MM.1S (cell line): ENCODE results near the gene CMC1.

Experiments
- DNase-seq: peaks from one replicate; pipeline ENCODE4 v3.0.0-alpha.2; 2015
- H2AFZ ChIP-seq: fragments of 300-600 bp; sonication (generic); 2 replicates; pipeline ENCODE4 v1.6.0; 2016; ENCODE audit warnings: antibody characterized with exemption, low read length
- H3F3A ChIP-seq: fragments of 300-600 bp; sonication (generic); 2 replicates; pipeline ENCODE4 v1.6.1; 2016; ENCODE audit warnings: mild to moderate bottlenecking, antibody characterized with exemption, low read length, moderate library complexity, mixed read lengths; ENCODE audit not compliant: insufficient read depth
- H3K27ac ChIP-seq: fragments of 300-600 bp; sonication (generic); 2 replicates; pipeline ENCODE4 v1.5.1; 2016; ENCODE audit warnings: mild to moderate bottlenecking, low read length
- H3K27me3 ChIP-seq: fragments of 300-600 bp; sonication (generic); replicated peaks from 2 replicates; pipeline ENCODE4 v1.6.0; 2016; ENCODE audit warnings: low read length; ENCODE audit not compliant: insufficient read depth
- H3K36me3 ChIP-seq: fragments of 300-600 bp; sonication (generic); replicated peaks from 2 replicates; pipeline ENCODE4 v1.6.1; 2016; ENCODE audit warnings: mild to moderate bottlenecking, low read length, mixed read lengths; ENCODE audit not compliant: insufficient read depth
- H3K4me1 ChIP-seq: fragments of 300-600 bp; sonication (generic); 2 replicates; pipeline ENCODE4 v1.6.1; 2016; ENCODE audit warnings: low read length, mixed read lengths
- H3K4me2 ChIP-seq: fragments of 300-600 bp; sonication (generic); 2 replicates; pipeline ENCODE4 v1.6.0; 2016; ENCODE audit warnings: low read depth, low read length
- H3K4me3 ChIP-seq: fragments of 300-600 bp; sonication (generic); 2 replicates; pipeline ENCODE4 v1.5.1; 2016; ENCODE audit warnings: low read length, mixed read lengths
- H3K79me2 ChIP-seq: fragments of 300-600 bp; sonication (generic); 2 replicates; pipeline ENCODE4 v1.6.1; 2016; ENCODE audit warnings: mixed run types, low read length, mixed read lengths
- H3K9ac ChIP-seq: fragments of 300-600 bp; sonication (generic); 2 replicates; pipeline ENCODE4 v1.6.1; 2016; ENCODE audit warnings: low read length, mixed read lengths
- H3K9me2 ChIP-seq: fragments of 300-600 bp; sonication (generic); replicated peaks from 2 replicates; pipeline ENCODE4 v1.6.1; 2016; ENCODE audit warnings: mild to moderate bottlenecking, low read length, mixed read lengths; ENCODE audit not compliant: insufficient read depth
- H3K9me3 ChIP-seq: fragments of 300-600 bp; sonication (generic); replicated peaks from 2 replicates; pipeline ENCODE4 v1.6.1; 2016; ENCODE audit warnings: mild to moderate bottlenecking, low read length, mixed read lengths; ENCODE audit not compliant: insufficient read depth
- H4K20me1 ChIP-seq: fragments of 300-600 bp; sonication (generic); 2 replicates; pipeline ENCODE4 v1.6.1; 2016; ENCODE audit warnings: mild to moderate bottlenecking, low read length, moderate library complexity, mixed read lengths; ENCODE audit not compliant: insufficient read depth
- CTCF ChIP-seq: fragments of 300-600 bp; sonication (generic); IDR thresholded peaks from 2 replicates; pipeline ENCODE4 v1.5.1; 2016; ENCODE audit warnings: antibody characterized with exemption, low read length, mixed read lengths
- EZH2 ChIP-seq: fragments of 300-600 bp; sonication (generic); optimal IDR thresholded peaks from 2 replicates; pipeline ENCODE3; 2017; ENCODE audit warnings: low read depth, mild to moderate bottlenecking, antibody characterized with exemption, low read length, mixed read lengths
- EZH2phosphoT487 ChIP-seq: fragments of 300-600 bp; sonication (generic); IDR thresholded peaks from 2 replicates; pipeline ENCODE4 v1.6.1; 2018; ENCODE audit warnings: antibody characterized with exemption, low read length

CMC1 gene

DNA sequence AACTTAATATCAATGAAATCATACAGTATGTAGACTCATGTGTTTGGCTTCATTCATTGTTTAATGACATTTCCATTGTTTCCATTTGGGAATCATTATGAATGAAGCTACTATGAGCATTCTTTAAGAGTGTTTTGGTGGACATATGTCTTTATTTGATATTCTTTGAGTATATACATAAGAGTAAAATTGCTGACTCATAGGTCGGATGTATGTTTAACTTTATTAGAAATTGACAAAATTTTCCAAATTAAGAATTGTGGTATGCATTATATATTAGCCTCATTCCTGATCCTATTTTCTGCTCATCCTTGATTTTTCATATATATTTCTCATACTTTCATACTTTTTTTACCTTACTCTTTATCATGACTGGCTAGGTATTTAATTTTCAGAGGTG is 28.7 kb upstream of the CMC1 start:
- no peaks in the 10 kb centered on the region for H3K9me3 ChIP-seq
- no peaks in the 10 kb centered on the region for H3K9me2 ChIP-seq
- TF ChIP-seq EZH2phosphoT487 (no peak), CTCF (no peak), EZH2 (no peak)
- no peaks in the 10 kb centered on the region for H3K27me3 ChIP-seq
- H3K4me2 ChIP-seq: no peak overlapping the region
- H3K36me3 ChIP-seq: no peaks in the 10 kb centered on the region; the same call in 1 of the 2 replicates
- H3K4me1 ChIP-seq: no peaks in the 10 kb centered on the region
- no peak for DNase-seq
- no peak overlapping the region for H3K4me3 ChIP-seq
- no peak overlapping the region for H3K27ac ChIP-seq
- no peak overlapping the region for H3K9ac ChIP-seq
- no peak overlapping the region for H2AFZ ChIP-seq
- no peaks in the 10 kb centered on the region; the same call in 1 of the 2 replicates for H4K20me1 ChIP-seq
- no peaks in the 10 kb centered on the region for H3F3A ChIP-seq
- H3K79me2 ChIP-seq: no peaks in the 10 kb centered on the region

GRCh38 chr3:28215407-28215806 is 26.0 kb upstream of the CMC1 start:
- no peaks in the 10 kb centered on the region for H3K27me3 ChIP-seq

DNA sequence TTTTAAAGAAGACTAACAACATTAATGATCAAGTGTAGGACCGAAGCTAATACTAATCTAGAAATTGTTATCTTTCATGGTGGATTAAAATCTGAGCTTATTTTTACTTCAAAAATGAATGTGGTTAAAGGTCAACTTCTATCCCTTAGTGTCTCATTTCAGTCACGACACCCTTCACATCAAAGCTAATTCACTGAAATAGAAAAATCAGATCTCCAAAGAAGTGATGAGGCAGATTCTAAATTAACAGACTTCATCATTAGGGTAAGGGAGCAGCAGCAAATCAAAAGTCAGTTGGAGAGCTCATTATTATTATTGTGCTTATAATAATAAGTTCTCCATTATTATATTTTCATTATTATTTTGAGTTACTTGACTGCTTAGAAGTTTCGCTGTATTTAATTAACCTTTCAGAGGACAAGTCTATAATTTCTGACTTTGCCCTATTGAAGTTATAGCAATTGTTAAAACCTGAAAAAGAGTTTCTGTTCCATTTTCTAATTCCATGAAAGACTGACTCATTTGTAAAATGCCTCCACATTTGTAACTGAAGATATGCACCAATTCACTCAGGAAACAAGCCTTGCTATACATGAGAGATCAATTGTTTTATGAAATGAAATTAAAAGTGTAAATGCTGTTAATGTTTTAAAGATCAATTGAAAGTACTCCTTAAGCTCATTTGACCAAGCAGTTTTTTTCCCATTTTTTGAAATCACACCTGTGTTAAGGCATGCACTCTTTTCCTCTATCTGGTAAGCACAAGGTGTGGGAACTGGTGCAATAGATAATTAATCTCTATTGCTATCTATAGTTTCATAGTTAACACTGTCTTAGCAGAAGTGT is 23.1 kb upstream of the CMC1 start:
- Histone ChIP-seq H3K36me3 (no peaks in the 10 kb centered on the region), H3K9me3 (no peaks in the 10 kb centered on the region), H3K9me2 (no peaks in the 10 kb centered on the region), H3K9ac (no peak overlapping the region), H4K20me1 (no peaks in the 10 kb centered on the region), H2AFZ (no peak overlapping the region), H3K79me2 (no peaks in the 10 kb centered on the region), H3K4me3 (no peak overlapping the region), H3K4me1 (no peaks in the 10 kb centered on the region), H3K27ac (no peak overlapping the region), H3K4me2 (no peak overlapping the region), H3F3A (no peaks in the 10 kb centered on the region), H3K27me3 (no peaks in the 10 kb centered on the region)
- DNase-seq: no peak
- no peak for TF ChIP-seq EZH2
- TF ChIP-seq EZH2phosphoT487: no peak
- TF ChIP-seq CTCF: no peak

More at GRCh38 chr3:28215407-28215806, 26.0 kb upstream of the CMC1 start:
- no peaks in the 10 kb centered on the region for H3K4me1 ChIP-seq
- H3K9me3 ChIP-seq: no peaks in the 10 kb centered on the region
- H3K9me2 ChIP-seq: no peaks in the 10 kb centered on the region
- no peaks in the 10 kb centered on the region for H3F3A ChIP-seq
- H3K79me2 ChIP-seq: no peaks in the 10 kb centered on the region
- H2AFZ ChIP-seq: no peak overlapping the region
- no peak overlapping the region for H3K4me3 ChIP-seq
- no peak overlapping the region for H3K27ac ChIP-seq
- H3K9ac ChIP-seq: no peak overlapping the region
- H4K20me1 ChIP-seq: no peaks in the 10 kb centered on the region; the same call in 1 of the 2 replicates
- TF ChIP-seq CTCF (no peak), EZH2phosphoT487 (no peak), EZH2 (no peak)
- no peaks in the 10 kb centered on the region for H3K36me3 ChIP-seq
- no peak for DNase-seq
- H3K4me2 ChIP-seq: no peak overlapping the region
